Effector memory CD8-positive, alpha-beta T cell (primary cell): ENCODE data around the gene SLC7A4.
"Not testable (repeated sequence)": the region's sequence is repeated elsewhere in the genome, so short reads cannot be mapped to it uniquely, and the experiment has no call there.

ENCODE experiments used
- ATAC-seq: fragments of 150-1000 bp; cut with Tn5 transposase; replicated peaks from 2 replicates; pipeline ENCODE4 v1.10.0; 2021; ENCODE audit warnings: mild to moderate bottlenecking, moderate library complexity
- DNase-seq, 3 experiments: peaks; one replicate each; pipeline ENCODE4 v3.0.0; 2021
- H3K27ac Mint-ChIP-seq, 2 donors: one replicate each; pipeline ENCODE4 v1.8.0; 2022; ENCODE audit warnings: mild to moderate bottlenecking in 2 of 2, mixed read lengths in 2 of 2, moderate library complexity in 2 of 2
- H3K27me3 Mint-ChIP-seq, 2 donors: one replicate each; pipeline ENCODE4 v1.8.0; 2022; ENCODE audit warnings: mixed read lengths in 2 of 2
- H3K36me3 Mint-ChIP-seq: one replicate; pipeline ENCODE4 v1.8.0; 2022; ENCODE audit warnings: mild to moderate bottlenecking, moderate library complexity, mixed read lengths; ENCODE audit not compliant: insufficient read depth
- H3K4me1 Mint-ChIP-seq, 2 donors: one replicate each; pipeline ENCODE4 v1.8.0; 2022; ENCODE audit warnings: low read depth in 2 of 2, mixed read lengths in 2 of 2
- H3K4me3 Mint-ChIP-seq, 2 donors: one replicate each; pipeline ENCODE4 v1.8.0; 2022; ENCODE audit warnings: mild to moderate bottlenecking in 2 of 2, mixed read lengths in 2 of 2, moderate library complexity in 2 of 2
- H3K9me3 Mint-ChIP-seq, 2 donors: one replicate each; pipeline ENCODE4 v1.8.0; 2022; ENCODE audit warnings: mixed read lengths in 2 of 2

Gene SLC7A4

GRCh38 chr22:21043860-21044535 is 11.6 kb upstream of the SLC7A4 start:
- no peaks in the 10 kb centered on the region for H3K9me3 Mint-ChIP-seq
- peaks cover 18 to 41% of the 10 kb centered on the region in 2 donors for H3K27me3 Mint-ChIP-seq
- DNase-seq (no peak), ATAC-seq (no peak)
- H3K4me1 Mint-ChIP-seq = peaks cover 24 to 25% of the 10 kb centered on the region in 2 donors
- peak overlapping the region in 1 of 2 donors; percentile 93 for H3K27ac Mint-ChIP-seq
- H3K4me3 Mint-ChIP-seq = no peak overlapping the region
- H3K36me3 Mint-ChIP-seq = peaks cover 6% of the 10 kb centered on the region

GRCh38 chr22:21042978-21043859 is 10.9 kb upstream of the SLC7A4 start:
- peak overlapping the region in 1 of 2 donors; percentile 9 for H3K4me3 Mint-ChIP-seq
- no peak overlapping the region for H3K27ac Mint-ChIP-seq
- DNase-seq (no peak), ATAC-seq (no peak)
- peaks cover 18 to 49% of the 10 kb centered on the region in 2 donors for H3K27me3 Mint-ChIP-seq
- H3K4me1 Mint-ChIP-seq = peaks cover 24 to 25% of the 10 kb centered on the region in 2 donors
- peaks cover 6% of the 10 kb centered on the region for H3K36me3 Mint-ChIP-seq
- H3K9me3 Mint-ChIP-seq = no peaks in the 10 kb centered on the region

- peaks cover 24 to 25% of the 10 kb centered on the region in 2 donors for H3K4me1 Mint-ChIP-seq
- no peak overlapping the region for H3K4me3 Mint-ChIP-seq
- H3K36me3 Mint-ChIP-seq = peaks cover 6% of the 10 kb centered on the region
- no peak overlapping the region for H3K27ac Mint-ChIP-seq
- H3K27me3 Mint-ChIP-seq = peaks cover 24 to 57% of the 10 kb centered on the region in 2 donors
- no peak for ATAC-seq
- no peaks in the 10 kb centered on the region for H3K9me3 Mint-ChIP-seq
- no peak for DNase-seq
Observed at GRCh38 chr22:21041937-21042336, 9.6 kb upstream of the SLC7A4 start.

GRCh38 chr22:21039158-21039557 is 6.8 kb upstream of the SLC7A4 start:
- not testable (repeated sequence) for H3K27ac Mint-ChIP-seq, DNase-seq, H3K36me3 Mint-ChIP-seq, H3K9me3 Mint-ChIP-seq, H3K4me3 Mint-ChIP-seq, ATAC-seq
- H3K4me1 Mint-ChIP-seq = peaks cover 10 to 12% of the 10 kb centered on the region in 2 donors
- peaks cover 36 to 62% of the 10 kb centered on the region in 2 donors for H3K27me3 Mint-ChIP-seq

- Mint-ChIP-seq H3K36me3 (no peaks in the 10 kb centered on the region), H3K27ac (no peak overlapping the region), H3K4me3 (no peak overlapping the region), H3K9me3 (no peaks in the 10 kb centered on the region), H3K4me1 (peaks cover 3 to 6% of the 10 kb centered on the region in 2 donors), H3K27me3 (peaks cover 34 to 62% of the 10 kb centered on the region in 2 donors)
- no peak for DNase-seq
- ATAC-seq = no peak
Observed at GRCh38 chr22:21038405-21038804, 6.0 kb upstream of the SLC7A4 start.

GRCh38 chr22:21034989-21035388 is 2.6 kb upstream of the SLC7A4 start:
- Mint-ChIP-seq H3K27me3 (peaks cover 49 to 78% of the 10 kb centered on the region in 2 donors), H3K4me3 (no peak overlapping the region), H3K4me1 (peaks cover 0 to 3% of the 10 kb centered on the region in 2 donors), H3K9me3 (no peaks in the 10 kb centered on the region), H3K27ac (no peak overlapping the region), H3K36me3 (peaks cover 2% of the 10 kb centered on the region)
- ATAC-seq = no peak
- no peak for DNase-seq

- no peak for ATAC-seq
- no peak overlapping the region for H3K27ac Mint-ChIP-seq
- H3K27me3 Mint-ChIP-seq = peaks cover 57 to 87% of the 10 kb centered on the region in 2 donors
- peaks cover 2% of the 10 kb centered on the region for H3K36me3 Mint-ChIP-seq
- no peak for DNase-seq
- H3K4me1 Mint-ChIP-seq = peaks cover 0 to 3% of the 10 kb centered on the region in 2 donors
- H3K4me3 Mint-ChIP-seq = no peak overlapping the region
- no peaks in the 10 kb centered on the region for H3K9me3 Mint-ChIP-seq
Observed at GRCh38 chr22:21033895-21034294, 1.5 kb upstream of the SLC7A4 start.

- peak overlapping the region in 1 of 2 donors; percentile 42 for H3K4me3 Mint-ChIP-seq
- H3K27me3 Mint-ChIP-seq = peaks cover 57 to 80% of the 10 kb centered on the region in 2 donors
- no peak for DNase-seq
- no peaks in the 10 kb centered on the region for H3K9me3 Mint-ChIP-seq
- H3K4me1 Mint-ChIP-seq = peaks cover 0 to 3% of the 10 kb centered on the region in 2 donors
- peaks cover 2% of the 10 kb centered on the region for H3K36me3 Mint-ChIP-seq
- ATAC-seq = no peak
- no peak overlapping the region for H3K27ac Mint-ChIP-seq
Observed at GRCh38 chr22:21032868-21033688, 717 bp upstream of the SLC7A4 start.

- no peak for DNase-seq
- H3K36me3 Mint-ChIP-seq = peaks cover 2% of the 10 kb centered on the region
- peak overlapping the region in 1 of 2 donors; percentile 52 for H3K4me3 Mint-ChIP-seq
- ATAC-seq = no peak
- peaks cover 0 to 3% of the 10 kb centered on the region in 2 donors for H3K4me1 Mint-ChIP-seq
- no peaks in the 10 kb centered on the region for H3K9me3 Mint-ChIP-seq
- peaks cover 51 to 72% of the 10 kb centered on the region in 2 donors for H3K27me3 Mint-ChIP-seq
- H3K27ac Mint-ChIP-seq = no peak overlapping the region
Observed at GRCh38 chr22:21031545-21032036, 770 bp downstream of the SLC7A4 start.

- H3K9me3 Mint-ChIP-seq = no peaks in the 10 kb centered on the region
- DNase-seq (no peak), ATAC-seq (no peak)
- H3K27me3 Mint-ChIP-seq = peaks cover 47 to 67% of the 10 kb centered on the region in 2 donors
- H3K4me1 Mint-ChIP-seq = peaks cover 2 to 5% of the 10 kb centered on the region in 2 donors
- H3K27ac Mint-ChIP-seq = no peak overlapping the region
- H3K36me3 Mint-ChIP-seq = peaks cover 2% of the 10 kb centered on the region
- H3K4me3 Mint-ChIP-seq = peak overlapping the region in 1 of 2 donors; percentile 52
Observed at GRCh38 chr22:21030621-21031544, 1.5 kb downstream of the SLC7A4 start.

- ATAC-seq = no peak
Observed at GRCh38 chr22:21030032-21030431, 2.3 kb downstream of the SLC7A4 start.

GRCh38 chr22:21029486-21030025 is 2.8 kb downstream of the SLC7A4 start:
- Mint-ChIP-seq H3K4me1 (peaks cover 12 to 16% of the 10 kb centered on the region in 2 donors), H3K27ac (no peak overlapping the region), H3K4me3 (no peak overlapping the region), H3K36me3 (peaks cover 2% of the 10 kb centered on the region), H3K9me3 (no peaks in the 10 kb centered on the region), H3K27me3 (peaks cover 34 to 55% of the 10 kb centered on the region in 2 donors)
- DNase-seq = no peak
- no peak for ATAC-seq

More at GRCh38 chr22:21030032-21030431, 2.3 kb downstream of the SLC7A4 start:
- peaks cover 10 to 14% of the 10 kb centered on the region in 2 donors for H3K4me1 Mint-ChIP-seq
- peak overlapping the region in 1 of 2 donors; percentile 21 for H3K4me3 Mint-ChIP-seq
- H3K27ac Mint-ChIP-seq = no peak overlapping the region
- no peak for DNase-seq
- peaks cover 39 to 59% of the 10 kb centered on the region in 2 donors for H3K27me3 Mint-ChIP-seq
- peaks cover 2% of the 10 kb centered on the region for H3K36me3 Mint-ChIP-seq
- H3K9me3 Mint-ChIP-seq = no peaks in the 10 kb centered on the region
